ENCODE results near the gene FGFR3.
A peak's percentile ranks its signal among the peaks of the same experiment; 100 is the strongest.
"Not testable (repeated sequence)": the region's sequence is repeated elsewhere in the genome, so short reads cannot be mapped to it uniquely, and the experiment has no call there.

Gene FGFR3

GRCh38 chr4:1819284-1819683 is 26.2 kb downstream of the FGFR3 start:
- DNase-seq (ENCODE audit: low read depth) = no peak

- DNase-seq (ENCODE audit: low read depth) = no peak
Measured at GRCh38 chr4:1819816-1820215, 26.7 kb downstream of the FGFR3 start.

- no peak for DNase-seq (ENCODE audit: low read depth)
Measured at GRCh38 chr4:1821679-1822567, 28.8 kb downstream of the FGFR3 start.

- no peak for DNase-seq (ENCODE audit: low read depth)
Measured at GRCh38 chr4:1822568-1823544, 29.8 kb downstream of the FGFR3 start.

- no peak for DNase-seq (ENCODE audit: low read depth)
Measured at GRCh38 chr4:1823545-1823932, 30.4 kb downstream of the FGFR3 start.

GRCh38 chr4:1824746-1825145 is 31.7 kb downstream of the FGFR3 start:
- no peak for DNase-seq (ENCODE audit: low read depth)

- DNase-seq (ENCODE audit: low read depth) = no peak
Measured at GRCh38 chr4:1825326-1825725, 32.2 kb downstream of the FGFR3 start.

GRCh38 chr4:1826531-1827350 is 33.6 kb downstream of the FGFR3 start:
- no peak for DNase-seq (ENCODE audit: low read depth)

GRCh38 chr4:1830234-1830633 is 37.1 kb downstream of the FGFR3 start:
- no peak for DNase-seq (ENCODE audit: low read depth)

GRCh38 chr4:1830642-1831228 is 37.6 kb downstream of the FGFR3 start:
- no peak for DNase-seq (ENCODE audit: low read depth)

GRCh38 chr4:1831331-1831730 is 38.2 kb downstream of the FGFR3 start:
- no peak for DNase-seq (ENCODE audit: low read depth)

GRCh38 chr4:1832690-1833089 is 39.6 kb downstream of the FGFR3 start:
- no peak for DNase-seq (ENCODE audit: low read depth)

- no peak for DNase-seq (ENCODE audit: low read depth)
Measured at GRCh38 chr4:1833307-1834046, 40.4 kb downstream of the FGFR3 start.

- DNase-seq (ENCODE audit: low read depth) = peak; percentile 82
Measured at GRCh38 chr4:1834047-1834775, 41.1 kb downstream of the FGFR3 start.

- DNase-seq (ENCODE audit: low read depth) = not testable (repeated sequence)
Measured at GRCh38 chr4:1835836-1836235, 42.7 kb downstream of the FGFR3 start.

GRCh38 chr4:1836650-1837049 is 43.6 kb downstream of the FGFR3 start:
- DNase-seq (ENCODE audit: low read depth) = no peak

- no peak for DNase-seq (ENCODE audit: low read depth)
Measured at GRCh38 chr4:1837069-1837468, 44.0 kb downstream of the FGFR3 start.

- no peak for DNase-seq (ENCODE audit: low read depth)
Measured at GRCh38 chr4:1839282-1839681, 46.2 kb downstream of the FGFR3 start.

GRCh38 chr4:1841201-1841886 is 48.3 kb downstream of the FGFR3 start:
- DNase-seq (ENCODE audit: low read depth) = no peak

GRCh38 chr4:1841887-1842210 is 48.8 kb downstream of the FGFR3 start:
- no peak for DNase-seq (ENCODE audit: low read depth)

Measured in amniotic epithelial cell (primary cell).